GM13977 (cell line): ENCODE data around the gene RPS19.

Experiments used
- DNase-seq: peaks from one replicate; pipeline ENCODE4 v3.0.0; 2012; ENCODE audit warnings: low spot score
- CTCF ChIP-seq: IDR thresholded peaks from 2 replicates; pipeline ENCODE4 v1.5.1; 2012; ENCODE audit warnings: mild to moderate bottlenecking, control low read depth; ENCODE audit not compliant: insufficient read depth; ENCODE audit errors: extremely low read depth, missing control alignments
- in situ Hi-C: fragments of 300-500 bp; cut with MboI; formaldehyde crosslinking; loops from one replicate; pipeline ENCODE4 v1.12.0; 2022; ENCODE audit warnings: low sequenced_read_pairs, low pct_unique_long_range_greater_than_20kb, mixed read lengths, inconsistent platforms; ENCODE audit not compliant: unreplicated experiment

Gene RPS19

GRCh38 chr19:41816761-41817160 lies 43.3 kb upstream of the RPS19 start:
- no peak for TF ChIP-seq CTCF
- in situ Hi-C loops, result no loop called here
- no peak for DNase-seq

- DNase-seq, result peak; percentile 81
- in situ Hi-C loops, result no loop called here
- TF ChIP-seq CTCF, result peak; percentile 75
Measured at GRCh38 chr19:41821003-41821735, 38.9 kb upstream of the RPS19 start.

- no peak for TF ChIP-seq CTCF
- DNase-seq, result no peak
- in situ Hi-C loops, result no loop called here
Measured at GRCh38 chr19:41837981-41838708, 21.9 kb upstream of the RPS19 start.

DNA sequence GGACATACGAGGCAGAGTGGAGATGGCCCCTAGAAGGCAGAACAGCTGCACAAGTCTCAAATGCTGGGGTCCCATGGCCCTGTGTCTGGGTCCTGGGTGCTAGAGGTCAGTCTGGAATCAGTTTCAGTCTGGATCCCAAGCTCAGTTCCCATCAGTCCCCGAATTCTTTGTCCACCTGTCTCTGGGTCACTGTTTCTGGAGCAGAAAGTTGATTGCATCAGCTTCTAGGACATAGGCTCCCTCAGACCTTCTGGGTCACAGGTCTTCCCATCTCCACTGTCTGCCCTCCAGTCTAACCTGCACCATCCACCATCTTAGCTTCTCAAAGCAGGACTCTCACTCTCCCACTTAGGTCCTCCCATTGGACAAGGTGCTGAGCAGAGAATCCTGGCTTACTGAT lies 20.8 kb upstream of the RPS19 start:
- no peak for TF ChIP-seq CTCF
- no peak for DNase-seq
- in situ Hi-C loops, result no loop called here

DNA sequence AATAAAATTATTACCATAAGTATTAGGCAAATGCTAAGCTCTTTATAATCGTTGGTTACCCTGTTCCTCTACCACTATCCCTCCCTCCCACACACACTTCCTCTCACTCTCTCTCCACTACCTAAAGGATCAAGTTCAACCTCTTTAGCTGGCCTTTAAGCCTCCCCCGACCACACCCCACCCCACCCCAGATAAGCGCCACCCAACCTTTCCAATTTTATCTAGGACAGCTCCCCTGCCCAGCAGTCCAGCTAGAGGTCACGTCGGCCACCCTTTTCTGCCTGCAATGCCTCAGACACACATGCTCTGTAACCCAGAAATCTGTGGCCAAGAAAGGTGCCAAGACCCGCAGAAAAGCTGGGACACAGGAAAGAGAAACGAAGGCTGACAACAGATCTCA lies 16.7 kb upstream of the RPS19 start:
- no peak for DNase-seq
- TF ChIP-seq CTCF, result no peak
- in situ Hi-C loops, result no loop called here

GRCh38 chr19:41844601-41845000 lies 15.5 kb upstream of the RPS19 start, which contains the start of gene LYPD4:
Gene LYPD4, minus strand, starts transcription at chr19:41844683. Its CDS starts 5,398 bp downstream, at chr19:41839285.
- TF ChIP-seq CTCF, result no peak
- in situ Hi-C loops, result no loop called here
- DNase-seq, result no peak
